GM13977 (cell line): ENCODE data around the gene RBM18.

Experiments
- DNase-seq: peaks from one replicate; pipeline ENCODE4 v3.0.0; 2012; ENCODE audit warnings: low spot score
- in situ Hi-C: fragments of 300-500 bp; cut with MboI; formaldehyde crosslinking; loops from one replicate; pipeline ENCODE4 v1.12.0; 2022; ENCODE audit warnings: low sequenced_read_pairs, low pct_unique_long_range_greater_than_20kb, mixed read lengths, inconsistent platforms; ENCODE audit not compliant: unreplicated experiment
- TF ChIP-seq, protein P1 (sequence below): IDR thresholded peaks from 2 replicates; pipeline ENCODE4 v1.5.1; 2012; ENCODE audit warnings: mild to moderate bottlenecking, control low read depth; ENCODE audit not compliant: insufficient read depth; ENCODE audit errors: extremely low read depth, missing control alignments

Gene RBM18

DNA sequence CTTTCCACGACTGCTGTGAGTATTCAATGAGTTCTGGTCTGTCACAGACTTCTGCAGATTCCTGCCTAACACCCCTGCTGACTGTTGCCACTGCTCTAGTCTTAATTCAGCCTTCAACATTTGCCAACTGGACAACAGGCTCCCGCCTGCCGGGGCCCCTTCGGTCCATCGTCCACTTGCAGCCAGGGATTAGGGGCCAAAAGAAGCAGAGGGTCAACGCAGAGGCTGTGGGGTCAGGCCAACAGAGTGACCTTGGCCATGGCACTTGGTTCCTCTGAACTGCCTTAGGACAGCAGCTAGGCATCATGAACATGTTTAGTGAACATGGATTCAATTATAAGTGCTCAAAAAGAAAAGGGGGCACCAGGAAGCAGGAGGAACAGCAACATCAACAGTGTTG lies 76.3 kb downstream of the RBM18 start:
- no peak for DNase-seq
- TF ChIP-seq, protein P1, sequence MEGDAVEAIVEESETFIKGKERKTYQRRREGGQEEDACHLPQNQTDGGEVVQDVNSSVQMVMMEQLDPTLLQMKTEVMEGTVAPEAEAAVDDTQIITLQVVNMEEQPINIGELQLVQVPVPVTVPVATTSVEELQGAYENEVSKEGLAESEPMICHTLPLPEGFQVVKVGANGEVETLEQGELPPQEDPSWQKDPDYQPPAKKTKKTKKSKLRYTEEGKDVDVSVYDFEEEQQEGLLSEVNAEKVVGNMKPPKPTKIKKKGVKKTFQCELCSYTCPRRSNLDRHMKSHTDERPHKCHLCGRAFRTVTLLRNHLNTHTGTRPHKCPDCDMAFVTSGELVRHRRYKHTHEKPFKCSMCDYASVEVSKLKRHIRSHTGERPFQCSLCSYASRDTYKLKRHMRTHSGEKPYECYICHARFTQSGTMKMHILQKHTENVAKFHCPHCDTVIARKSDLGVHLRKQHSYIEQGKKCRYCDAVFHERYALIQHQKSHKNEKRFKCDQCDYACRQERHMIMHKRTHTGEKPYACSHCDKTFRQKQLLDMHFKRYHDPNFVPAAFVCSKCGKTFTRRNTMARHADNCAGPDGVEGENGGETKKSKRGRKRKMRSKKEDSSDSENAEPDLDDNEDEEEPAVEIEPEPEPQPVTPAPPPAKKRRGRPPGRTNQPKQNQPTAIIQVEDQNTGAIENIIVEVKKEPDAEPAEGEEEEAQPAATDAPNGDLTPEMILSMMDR = no peak
- in situ Hi-C loops = no loop called here
